Inflammatory macrophage (primary cell): Measurements from ENCODE around the gene PRR16.

Experiments
- DNase-seq, 2 donors: peaks; one replicate each; pipeline ENCODE4 v3.0.0-alpha.2; 2020 to 2022

PRR16 gene

GRCh38 chr5:120576588-120576987 lies 112.5 kb downstream of the PRR16 start:
- DNase-seq, result no peak

- DNase-seq, result no peak
Observed at GRCh38 chr5:120582635-120583034, 118.5 kb downstream of the PRR16 start.

- DNase-seq, result no peak
Observed at GRCh38 chr5:120586646-120587045, 122.5 kb downstream of the PRR16 start.

GRCh38 chr5:120591911-120592310 lies 127.8 kb downstream of the PRR16 start:
- DNase-seq, result no peak

GRCh38 chr5:120599576-120599975 lies 135.5 kb downstream of the PRR16 start:
- DNase-seq, result no peak

GRCh38 chr5:120600639-120601038 lies 136.5 kb downstream of the PRR16 start:
- DNase-seq, result no peak

- no peak for DNase-seq
Observed at GRCh38 chr5:120602033-120602432, 137.9 kb downstream of the PRR16 start.

- DNase-seq, result no peak
Observed at GRCh38 chr5:120604884-120605283, 140.8 kb downstream of the PRR16 start.

GRCh38 chr5:120605325-120606079 lies 141.4 kb downstream of the PRR16 start:
- DNase-seq, result no peak

- no peak for DNase-seq
Observed at GRCh38 chr5:120609570-120609969, 145.5 kb downstream of the PRR16 start.

GRCh38 chr5:120610145-120610544 lies 146.0 kb downstream of the PRR16 start:
- no peak for DNase-seq

- no peak for DNase-seq
Observed at GRCh38 chr5:120613729-120614128, 149.6 kb downstream of the PRR16 start.

- no peak for DNase-seq
Observed at GRCh38 chr5:120614531-120615180, 150.6 kb downstream of the PRR16 start.

GRCh38 chr5:120615967-120616645 lies 152.0 kb downstream of the PRR16 start:
- no peak for DNase-seq

GRCh38 chr5:120621339-120621738 lies 157.2 kb downstream of the PRR16 start:
- no peak for DNase-seq

- no peak for DNase-seq
Observed at GRCh38 chr5:120624021-120624563, 160.0 kb downstream of the PRR16 start.

GRCh38 chr5:120628156-120628555 lies 164.1 kb downstream of the PRR16 start:
- DNase-seq, result no peak

GRCh38 chr5:120630550-120630949 lies 166.4 kb downstream of the PRR16 start:
- no peak for DNase-seq

GRCh38 chr5:120631611-120632010 lies 167.5 kb downstream of the PRR16 start:
- DNase-seq, result no peak

- no peak for DNase-seq
Observed at GRCh38 chr5:120632430-120632829, 168.3 kb downstream of the PRR16 start.

- DNase-seq, result no peak
Observed at GRCh38 chr5:120638449-120638848, 174.3 kb downstream of the PRR16 start.

- DNase-seq, result no peak
Observed at GRCh38 chr5:120640778-120641177, 176.7 kb downstream of the PRR16 start.

GRCh38 chr5:120644516-120644915 lies 180.4 kb downstream of the PRR16 start:
- no peak for DNase-seq
